Mesenchymal stem cell (in vitro differentiated cells and primary cell): ENCODE measurements around the gene TTC7B.

ENCODE experiments used
- DNase-seq: peaks from one replicate; pipeline ENCODE4 v3.0.0-alpha.2; 2013
- H2AFZ ChIP-seq: one replicate; pipeline ENCODE4 v1.6.1; 2013; ENCODE audit warnings: low read depth, mild to moderate bottlenecking, control low read depth, inconsistent platforms, low read length, moderate library complexity
- H2AK5ac ChIP-seq: 2 replicates; pipeline ENCODE4 v1.6.1; 2013; ENCODE audit warnings: low read length, moderate library complexity, mild to moderate bottlenecking, inconsistent platforms; ENCODE audit not compliant: severe bottlenecking
- H2BK120ac ChIP-seq: one replicate; pipeline ENCODE4 v1.6.1; 2013; ENCODE audit warnings: low read depth, mild to moderate bottlenecking, inconsistent platforms, low read length, moderate library complexity
- H2BK12ac ChIP-seq, 2 experiments: one replicate each; pipeline ENCODE4 v1.6.1; 2013; ENCODE audit warnings: inconsistent platforms in 2 of 2, low read length in 2 of 2, mild to moderate bottlenecking in 2 of 2, moderate library complexity in 2 of 2, control low read depth in 1 of 2
- H2BK15ac ChIP-seq: one replicate; pipeline ENCODE4 v1.6.1; 2013; ENCODE audit warnings: mild to moderate bottlenecking, low read depth, inconsistent platforms; ENCODE audit not compliant: poor library complexity, severe bottlenecking
- H2BK5ac ChIP-seq: 2 replicates; pipeline ENCODE4 v1.6.1; 2013; ENCODE audit warnings: low read depth, mild to moderate bottlenecking, low read length, control low read depth, inconsistent platforms; ENCODE audit not compliant: poor library complexity, severe bottlenecking
- H3K14ac ChIP-seq, 2 experiments: one replicate each; pipeline ENCODE4 v1.6.1; 2013; ENCODE audit warnings: inconsistent platforms in 2 of 2, low read length in 2 of 2, control low read depth in 1 of 2, mild to moderate bottlenecking in 1 of 2, moderate library complexity in 1 of 2
- H3K18ac ChIP-seq, 2 experiments: one replicate each; pipeline ENCODE4 v1.6.1; 2013; ENCODE audit warnings: inconsistent platforms in 2 of 2, low read length in 2 of 2, control low read depth in 1 of 2, low read depth in 1 of 2, mild to moderate bottlenecking in 1 of 2
- H3K23ac ChIP-seq, 2 experiments: one replicate each; pipeline ENCODE4 v1.6.1; 2013; ENCODE audit warnings: inconsistent platforms in 2 of 2, low read length in 2 of 2, mild to moderate bottlenecking in 2 of 2, moderate library complexity in 2 of 2, control low read depth in 1 of 2
- H3K27ac ChIP-seq: 2 replicates; pipeline ENCODE4 v1.5.1; 2013; ENCODE audit warnings: mild to moderate bottlenecking, moderate library complexity, low read length, control low read depth, inconsistent platforms; ENCODE audit not compliant: poor library complexity, severe bottlenecking
- H3K27me3 ChIP-seq, 2 experiments: 2 replicates each; pipeline versions ENCODE4 v1.6.1 to v1.7.0; 2013; ENCODE audit warnings: low read length in 2 of 2, mild to moderate bottlenecking in 2 of 2, moderate library complexity in 2 of 2, control low read depth in 1 of 2, inconsistent platforms in 1 of 2; ENCODE audit not compliant: control insufficient read depth in 1 of 2, insufficient read depth in 1 of 2
- H3K36me3 ChIP-seq, 2 experiments: 2 replicates each; pipeline versions ENCODE4 v1.6.1 to v1.7.0; 2013; ENCODE audit warnings: low read length in 2 of 2, control low read depth in 1 of 2, inconsistent platforms in 1 of 2, low read depth in 1 of 2, mild to moderate bottlenecking in 1 of 2; ENCODE audit not compliant: insufficient read depth in 2 of 2, control insufficient read depth in 1 of 2
- H3K4ac ChIP-seq, 2 experiments: one replicate each; pipeline ENCODE4 v1.6.1; 2013; ENCODE audit warnings: inconsistent platforms in 2 of 2, low read length in 2 of 2, mild to moderate bottlenecking in 2 of 2, moderate library complexity in 2 of 2, control low read depth in 1 of 2, low read depth in 1 of 2
- H3K4me1 ChIP-seq: 2 replicates; pipeline ENCODE4 v1.6.1; 2013; ENCODE audit warnings: low read depth, low read length, control low read depth; ENCODE audit not compliant: control insufficient read depth, insufficient read depth
- H3K4me2 ChIP-seq: 2 replicates; pipeline ENCODE4 v1.6.1; 2013; ENCODE audit warnings: low read length, mild to moderate bottlenecking, inconsistent platforms; ENCODE audit not compliant: poor library complexity, severe bottlenecking
- H3K4me3 ChIP-seq, 2 experiments: 2 replicates each; pipeline versions ENCODE4 v1.5.1 to v1.7.0; 2013; ENCODE audit warnings: low read length in 2 of 2, mild to moderate bottlenecking in 2 of 2, control low read depth in 1 of 2, low read depth in 1 of 2; ENCODE audit not compliant: insufficient read depth in 1 of 2
- H3K79me1 ChIP-seq: replicated peaks from 2 replicates; pipeline ENCODE4 v1.6.1; 2013; ENCODE audit warnings: mild to moderate bottlenecking, control low read depth, low read length, inconsistent platforms; ENCODE audit not compliant: poor library complexity, severe bottlenecking
- H3K9ac ChIP-seq: 2 replicates; pipeline ENCODE4 v1.7.0; 2013; ENCODE audit warnings: mild to moderate bottlenecking, low read length, moderate library complexity
- H3K9me3 ChIP-seq: 2 replicates; pipeline ENCODE4 v1.7.0; 2013; ENCODE audit warnings: mild to moderate bottlenecking, low read length; ENCODE audit not compliant: control insufficient read depth
- H4K8ac ChIP-seq: one replicate; pipeline ENCODE4 v1.6.1; 2013; ENCODE audit warnings: inconsistent platforms, mild to moderate bottlenecking, low read length, moderate library complexity
- H4K91ac ChIP-seq: one replicate; pipeline ENCODE4 v1.6.1; 2013; ENCODE audit warnings: mild to moderate bottlenecking, low read length, inconsistent platforms
- whole genome bisulfite sequencing: methylation state at CpG from one replicate; pipeline ENCODE4 v1.1.7; 2013; ENCODE audit warnings: mixed read lengths; 5-methylcytosine and 5-hydroxymethylcytosine counted together

TTC7B gene

GRCh38 chr14:90555126-90556011, 260.9 kb downstream of the TTC7B start:
- Histone ChIP-seq H3K36me3 (peaks cover 0 to 19% of the 10 kb centered on the region in 2 experiments), H2BK15ac (peak overlapping the region; percentile 44), H4K91ac (peak overlapping the region; percentile 66), H3K4ac (no peak overlapping the region), H3K14ac (no peak overlapping the region), H3K9ac (no peak overlapping the region), H3K4me1 (peaks cover 20% of the 10 kb centered on the region), H2BK12ac (no peak overlapping the region), H3K27ac (no peak overlapping the region), H2BK5ac (no peak overlapping the region), H2BK120ac (no peak overlapping the region), H2AFZ (no peak overlapping the region), H4K8ac (peak overlapping the region; percentile 73), H3K9me3 (no peaks in the 10 kb centered on the region), H3K27me3 (no peaks in the 10 kb centered on the region), H2AK5ac (no peak overlapping the region), H3K4me3 (no peak overlapping the region), H3K23ac (no peak overlapping the region), H3K79me1 (peaks cover 3% of the 10 kb centered on the region), H3K4me2 (peak overlapping the region; percentile 71), H3K18ac (peak overlapping the region in 1 of 2 experiments; percentile 52)
- 85% methylated on average over 20 of the region's 21 CpGs for WGBS
- no peak for DNase-seq

GRCh38 chr14:90554341-90554740, 261.9 kb downstream of the TTC7B start:
- peaks cover 3% of the 10 kb centered on the region for H3K79me1 ChIP-seq
- H2BK5ac ChIP-seq: no peak overlapping the region
- H3K18ac ChIP-seq: no peak overlapping the region
- no peak overlapping the region for H2BK12ac ChIP-seq
- no peak overlapping the region for H4K91ac ChIP-seq
- no peak overlapping the region for H2BK15ac ChIP-seq
- H3K36me3 ChIP-seq: peaks cover 0 to 14% of the 10 kb centered on the region in 2 experiments
- H3K4me2 ChIP-seq: no peak overlapping the region
- no peak for DNase-seq
- H3K27ac ChIP-seq: no peak overlapping the region
- no peak overlapping the region for H2AFZ ChIP-seq
- WGBS: 96% methylated on average over 13 of the region's 13 CpGs
- H3K4ac ChIP-seq: no peak overlapping the region
- no peak overlapping the region for H3K23ac ChIP-seq
- no peaks in the 10 kb centered on the region for H3K9me3 ChIP-seq
- H3K9ac ChIP-seq: no peak overlapping the region
- H4K8ac ChIP-seq: no peak overlapping the region
- H3K4me3 ChIP-seq: no peak overlapping the region
- H3K27me3 ChIP-seq: no peaks in the 10 kb centered on the region
- H2BK120ac ChIP-seq: no peak overlapping the region
- H2AK5ac ChIP-seq: no peak overlapping the region
- peaks cover 20% of the 10 kb centered on the region for H3K4me1 ChIP-seq
- H3K14ac ChIP-seq: no peak overlapping the region

DNA sequence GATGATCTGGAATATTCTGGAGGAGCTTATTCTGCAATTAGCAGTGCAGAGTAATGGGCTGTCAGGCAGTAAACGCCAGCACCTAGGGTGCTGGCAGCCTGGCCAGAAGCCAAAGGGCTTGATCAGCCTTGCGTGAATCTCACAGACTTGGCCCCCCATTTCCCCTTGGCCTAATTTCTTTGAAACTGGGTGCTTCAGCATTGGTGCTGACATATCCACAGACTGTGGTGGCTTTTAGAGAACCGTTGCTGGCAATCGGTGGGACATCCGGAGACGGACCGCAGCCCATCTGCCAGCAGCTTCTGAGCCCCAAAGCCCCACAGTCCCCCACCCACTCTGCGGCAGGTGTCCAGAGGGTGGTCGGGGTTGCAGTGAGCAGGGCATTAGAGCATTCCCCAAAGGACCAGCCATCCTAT, 262.3 kb downstream of the TTC7B start:
- peaks cover 20% of the 10 kb centered on the region for H3K4me1 ChIP-seq
- H3K79me1 ChIP-seq: peaks cover 3% of the 10 kb centered on the region
- H2AFZ ChIP-seq: no peak overlapping the region
- H3K4ac ChIP-seq: no peak overlapping the region
- peak overlapping the region; percentile 9 for H2BK15ac ChIP-seq
- no peak overlapping the region for H3K4me3 ChIP-seq
- H2AK5ac ChIP-seq: no peak overlapping the region
- no peak overlapping the region for H4K8ac ChIP-seq
- H3K36me3 ChIP-seq: peaks cover 0 to 14% of the 10 kb centered on the region in 2 experiments
- H4K91ac ChIP-seq: no peak overlapping the region
- no peak overlapping the region for H3K18ac ChIP-seq
- H2BK120ac ChIP-seq: no peak overlapping the region
- H3K27me3 ChIP-seq: no peaks in the 10 kb centered on the region
- H3K9ac ChIP-seq: no peak overlapping the region
- no peak for DNase-seq
- H3K4me2 ChIP-seq: no peak overlapping the region
- H3K27ac ChIP-seq: no peak overlapping the region
- WGBS: 77% methylated on average over 9 of the region's 9 CpGs
- H2BK5ac ChIP-seq: no peak overlapping the region
- no peaks in the 10 kb centered on the region for H3K9me3 ChIP-seq
- H3K23ac ChIP-seq: no peak overlapping the region
- H3K14ac ChIP-seq: no peak overlapping the region
- no peak overlapping the region for H2BK12ac ChIP-seq

GRCh38 chr14:90553298-90553920, 262.8 kb downstream of the TTC7B start:
- no peak overlapping the region for H3K4me3 ChIP-seq
- no peaks in the 10 kb centered on the region for H3K27me3 ChIP-seq
- H4K91ac ChIP-seq: no peak overlapping the region
- no peak overlapping the region for H3K18ac ChIP-seq
- no peak overlapping the region for H3K9ac ChIP-seq
- peaks cover 3% of the 10 kb centered on the region for H3K79me1 ChIP-seq
- H2AK5ac ChIP-seq: no peak overlapping the region
- no peak overlapping the region for H2AFZ ChIP-seq
- no peak for DNase-seq
- no peak overlapping the region for H3K4ac ChIP-seq
- peak overlapping the region; percentile 9 for H2BK15ac ChIP-seq
- WGBS: 91% methylated on average over 14 of the region's 14 CpGs
- H2BK12ac ChIP-seq: no peak overlapping the region
- H4K8ac ChIP-seq: no peak overlapping the region
- H3K4me1 ChIP-seq: peaks cover 20% of the 10 kb centered on the region
- H3K9me3 ChIP-seq: no peaks in the 10 kb centered on the region
- no peak overlapping the region for H2BK120ac ChIP-seq
- no peak overlapping the region for H2BK5ac ChIP-seq
- H3K14ac ChIP-seq: no peak overlapping the region
- no peak overlapping the region for H3K4me2 ChIP-seq
- peaks cover 0 to 14% of the 10 kb centered on the region in 2 experiments for H3K36me3 ChIP-seq
- H3K27ac ChIP-seq: no peak overlapping the region
- H3K23ac ChIP-seq: no peak overlapping the region
